GM23338 (cell line): ENCODE measurements around the gene NUCB1. TPM values are rescaled to one million over a fixed set of nuclear protein-coding genes. Genes with fewer than 3 reads are reported as not detected.
A peak's percentile ranks its signal among the peaks of the same experiment; 100 is the strongest.

Source experiments
- ATAC-seq: fragments of 200-7000 bp; cut with Tn5 transposase; 3 replicates; pipeline ENCODE4 v1.9.1; 2020
- DNase-seq: peaks from one replicate; pipeline ENCODE4 v3.0.0-alpha.2; 2015; ENCODE audit warnings: low spot score
- H2AFZ ChIP-seq: fragments of 200-600 bp; sonication (generic); 2 replicates; pipeline ENCODE4 v1.8.0; 2016; ENCODE audit warnings: antibody characterized with exemption, mild to moderate bottlenecking, moderate library complexity
- H3F3A ChIP-seq: fragments of 200-600 bp; sonication (generic); replicated peaks from 2 replicates; pipeline ENCODE4 v1.8.0; 2017; ENCODE audit warnings: antibody characterized with exemption, mixed run types, low read depth
- H3K27ac ChIP-seq: fragments of 200-600 bp; sonication (generic); 2 replicates; pipeline ENCODE4 v1.6.1; 2016; ENCODE audit warnings: low read depth
- H3K27me3 ChIP-seq: fragments of 200-600 bp; sonication (generic); 2 replicates; pipeline ENCODE4 v1.8.0; 2016; ENCODE audit warnings: mild to moderate bottlenecking, mixed run types, moderate library complexity; ENCODE audit not compliant: insufficient read depth
- H3K36me3 ChIP-seq: fragments of 200-600 bp; sonication (generic); 2 replicates; pipeline ENCODE4 v1.8.0; 2016; ENCODE audit warnings: mild to moderate bottlenecking; ENCODE audit not compliant: insufficient read depth
- H3K4me1 ChIP-seq: fragments of 200-600 bp; sonication (generic); 2 replicates; pipeline ENCODE4 v1.8.0; 2016; ENCODE audit warnings: mild to moderate bottlenecking, moderate library complexity; ENCODE audit not compliant: insufficient read depth
- H3K4me2 ChIP-seq: fragments of 200-600 bp; sonication (generic); 2 replicates; pipeline ENCODE4 v1.7.1; 2017; ENCODE audit warnings: mixed run types
- H3K4me3 ChIP-seq: fragments of 200-600 bp; sonication (generic); 2 replicates; pipeline ENCODE4 v1.6.1; 2016; ENCODE audit warnings: mixed run types
- H3K79me2 ChIP-seq: fragments of 200-600 bp; sonication (generic); replicated peaks from 2 replicates; pipeline ENCODE4 v1.8.0; 2017; ENCODE audit warnings: mild to moderate bottlenecking; ENCODE audit not compliant: insufficient read depth
- H3K9me2 ChIP-seq: fragments of 200-600 bp; sonication (generic); 2 replicates; pipeline ENCODE4 v1.8.0; 2017; ENCODE audit not compliant: insufficient read depth
- H4K20me1 ChIP-seq: fragments of 200-600 bp; sonication (generic); replicated peaks from 2 replicates; pipeline ENCODE4 v1.8.0; 2017; ENCODE audit warnings: mild to moderate bottlenecking; ENCODE audit not compliant: insufficient read depth
- H3K27ac Mint-ChIP-seq: 2 replicates; pipeline ENCODE4 v1.8.0; 2020; ENCODE audit warnings: inconsistent platforms, mild to moderate bottlenecking, moderate library complexity, mixed read lengths
- H3K27me3 Mint-ChIP-seq: 3 replicates; pipeline ENCODE4 v1.8.0; 2022; ENCODE audit warnings: low read depth, mild to moderate bottlenecking, moderate library complexity, mixed read lengths, inconsistent platforms; ENCODE audit not compliant: insufficient read depth, poor library complexity
- H3K36me3 Mint-ChIP-seq: 3 replicates; pipeline ENCODE4 v1.8.0; 2021; ENCODE audit warnings: low read depth, mild to moderate bottlenecking, inconsistent platforms, moderate library complexity, mixed read lengths
- H3K4me1 Mint-ChIP-seq: 3 replicates; pipeline ENCODE4 v1.8.0; 2020; ENCODE audit warnings: mild to moderate bottlenecking, inconsistent platforms, mixed read lengths
- H3K4me3 Mint-ChIP-seq: 3 replicates; pipeline ENCODE4 v1.8.0; 2021; ENCODE audit warnings: moderate library complexity, mild to moderate bottlenecking, inconsistent platforms, mixed read lengths
- H3K9me3 Mint-ChIP-seq: 3 replicates; pipeline ENCODE4 v1.8.0; 2020; ENCODE audit warnings: moderate library complexity, mild to moderate bottlenecking, inconsistent platforms, mixed read lengths
- CREB1 ChIP-seq: fragments of 250-450 bp; sonication (Bioruptor Pico); IDR thresholded peaks from 2 replicates; pipeline ENCODE4 v1.5.0; 2020; ENCODE audit warnings: low read depth, mild to moderate bottlenecking, moderate library complexity
- EZH2 ChIP-seq: fragments of 200-600 bp; sonication (generic); IDR thresholded peaks from one replicate; pipeline ENCODE4 v1.8.0; 2017; ENCODE audit warnings: antibody characterized with exemption, mild to moderate bottlenecking, low read depth; ENCODE audit not compliant: unreplicated experiment
- EZH2phosphoT487 ChIP-seq: fragments of 200-600 bp; sonication (generic); IDR thresholded peaks from one replicate; pipeline ENCODE4 v1.8.1; 2018; ENCODE audit warnings: antibody characterized with exemption; ENCODE audit not compliant: unreplicated experiment
- JUNB ChIP-seq: IDR thresholded peaks from one replicate; pipeline ENCODE4 v1.6.1; 2016; ENCODE audit warnings: antibody characterized with exemption; ENCODE audit not compliant: unreplicated experiment
- NANOG ChIP-seq: IDR thresholded peaks from 2 replicates; pipeline ENCODE4 v1.6.1; 2016; ENCODE audit warnings: antibody characterized with exemption, borderline replicate concordance
- POLR2AphosphoS5 ChIP-seq: IDR thresholded peaks from 2 replicates; pipeline ENCODE4 v1.6.1; 2016; ENCODE audit warnings: antibody characterized with exemption, low read depth
- STAT1 ChIP-seq: IDR thresholded peaks from one replicate; pipeline ENCODE4 v1.6.1; 2016; ENCODE audit warnings: antibody characterized with exemption; ENCODE audit not compliant: unreplicated experiment
- ZNF114 ChIP-seq: fragments of 250-450 bp; sonication (Bioruptor Pico); IDR thresholded peaks from 2 replicates; pipeline ENCODE4 v1.5.0; 2020; ENCODE audit warnings: mild to moderate bottlenecking, moderate library complexity
- ZNF331 ChIP-seq: fragments of 250-450 bp; sonication (Bioruptor Pico); IDR thresholded peaks from 2 replicates; pipeline ENCODE4 v1.5.0; 2020; ENCODE audit warnings: low read depth, mild to moderate bottlenecking, moderate library complexity
- polyA plus RNA-seq: library from polyadenylated mRNA; unstranded; fragments of >200 nt; fragmentation: Nextera tagmentation; extraction: Ambion mirVana; gene quantifications from 2 replicates; pipeline ENCODE4 v1.2.1, GENCODE V29; 2016
- total RNA-seq: library from RNA; depleted of rRNA; stranded (reverse); fragments of >200 nt; shearing (Covaris generic); gene quantifications from 2 replicates; pipeline ENCODE4 v1.2.3, GENCODE V29; 2014
- TF ChIP-seq, protein P1 (sequence below), 2 experiments: fragments of 200-600 bp in 1 of 2; sonication (generic) in 1 of 2; conservative IDR thresholded peaks; 2 replicates each; pipeline versions ENCODE4 v1.5.1 to v1.6.1; 2016 to 2017; ENCODE audit warnings: antibody characterized with exemption in 2 of 2, low read depth in 2 of 2, mild to moderate bottlenecking in 2 of 2, moderate library complexity in 1 of 2
- TF ChIP-seq, protein P2 (sequence below): IDR thresholded peaks from 2 replicates; pipeline ENCODE4 v1.6.1; 2016; ENCODE audit warnings: antibody characterized with exemption
- TF ChIP-seq, protein P3 (sequence below): IDR thresholded peaks from one replicate; pipeline ENCODE4 v1.6.1; 2018; ENCODE audit warnings: antibody characterized with exemption; ENCODE audit not compliant: unreplicated experiment

The NUCB1 gene
- total and polyA plus RNA-seq, 2 experiments from 2014 or later, result 57.1 to 163 TPM

DNA sequence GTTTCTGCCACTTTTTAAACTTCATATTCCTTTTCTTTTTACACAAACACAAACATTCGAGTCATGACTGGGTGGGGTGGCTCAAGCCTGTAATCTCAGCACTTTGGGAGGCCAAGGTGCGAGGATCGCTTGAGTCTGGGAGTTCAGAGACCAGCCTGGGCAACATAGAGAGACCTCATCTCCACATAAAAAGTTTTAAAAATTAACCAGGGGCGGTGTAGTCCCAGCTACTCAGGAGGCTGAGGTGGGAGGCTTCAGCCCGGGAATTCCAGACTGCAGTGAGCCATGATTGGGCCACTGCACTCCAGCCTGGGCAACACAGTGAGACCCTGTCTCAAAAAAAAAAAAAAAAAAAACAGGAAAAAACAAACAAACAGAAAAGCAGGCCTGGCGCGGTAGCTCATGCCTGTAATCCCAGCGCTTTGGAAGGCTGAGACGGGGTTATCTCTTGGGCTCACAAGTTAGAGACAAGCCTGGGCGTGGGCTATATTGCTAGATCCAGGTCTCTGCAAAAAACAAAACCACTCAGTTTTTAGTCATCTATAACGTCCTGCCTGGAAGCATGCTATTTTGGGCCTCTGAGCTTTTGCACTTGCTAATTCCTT, 54.0 kb downstream of the NUCB1 start:
- Histone ChIP-seq H3K36me3 (peaks cover 10% of the 10 kb centered on the region), H3F3A (peaks cover 20% of the 10 kb centered on the region), H3K4me2 (peak overlapping the region; percentile 99), H4K20me1 (peaks cover 13% of the 10 kb centered on the region), H3K9me2 (no peaks in the 10 kb centered on the region), H2AFZ (peak overlapping the region; percentile 74), H3K27ac (0 out of 2 replicates have a peak overlapping the region, but pooled peaks have one; percentile 15), H3K4me3 (peak overlapping the region; percentile 88), H3K27me3 (no peaks in the 10 kb centered on the region), H3K4me1 (peaks cover 12% of the 10 kb centered on the region; the same call in 1 of the 2 replicates), H3K79me2 (peaks cover 29% of the 10 kb centered on the region)
- TF ChIP-seq, protein P1, sequence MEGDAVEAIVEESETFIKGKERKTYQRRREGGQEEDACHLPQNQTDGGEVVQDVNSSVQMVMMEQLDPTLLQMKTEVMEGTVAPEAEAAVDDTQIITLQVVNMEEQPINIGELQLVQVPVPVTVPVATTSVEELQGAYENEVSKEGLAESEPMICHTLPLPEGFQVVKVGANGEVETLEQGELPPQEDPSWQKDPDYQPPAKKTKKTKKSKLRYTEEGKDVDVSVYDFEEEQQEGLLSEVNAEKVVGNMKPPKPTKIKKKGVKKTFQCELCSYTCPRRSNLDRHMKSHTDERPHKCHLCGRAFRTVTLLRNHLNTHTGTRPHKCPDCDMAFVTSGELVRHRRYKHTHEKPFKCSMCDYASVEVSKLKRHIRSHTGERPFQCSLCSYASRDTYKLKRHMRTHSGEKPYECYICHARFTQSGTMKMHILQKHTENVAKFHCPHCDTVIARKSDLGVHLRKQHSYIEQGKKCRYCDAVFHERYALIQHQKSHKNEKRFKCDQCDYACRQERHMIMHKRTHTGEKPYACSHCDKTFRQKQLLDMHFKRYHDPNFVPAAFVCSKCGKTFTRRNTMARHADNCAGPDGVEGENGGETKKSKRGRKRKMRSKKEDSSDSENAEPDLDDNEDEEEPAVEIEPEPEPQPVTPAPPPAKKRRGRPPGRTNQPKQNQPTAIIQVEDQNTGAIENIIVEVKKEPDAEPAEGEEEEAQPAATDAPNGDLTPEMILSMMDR (conservative IDR thresholded peaks at IDR 0.05; ENCODE audit: low read depth in 2 of 2), result no peak
- TF ChIP-seq EZH2 (no peak), POLR2AphosphoS5 (no peak)
- ATAC-seq, result no peak; the same call in 2 of the 3 replicates
- DNase-seq, result no peak
- H3K4me1 Mint-ChIP-seq, result peaks cover 16% of the 10 kb centered on the region
- peaks cover 36% of the 10 kb centered on the region for H3K36me3 Mint-ChIP-seq
- peak overlapping the region; percentile 77 for H3K4me3 Mint-ChIP-seq
- H3K27ac Mint-ChIP-seq, result peak overlapping the region; percentile 94
- peaks cover 18% of the 10 kb centered on the region for H3K27me3 Mint-ChIP-seq
- H3K9me3 Mint-ChIP-seq, result no peaks in the 10 kb centered on the region

DNA sequence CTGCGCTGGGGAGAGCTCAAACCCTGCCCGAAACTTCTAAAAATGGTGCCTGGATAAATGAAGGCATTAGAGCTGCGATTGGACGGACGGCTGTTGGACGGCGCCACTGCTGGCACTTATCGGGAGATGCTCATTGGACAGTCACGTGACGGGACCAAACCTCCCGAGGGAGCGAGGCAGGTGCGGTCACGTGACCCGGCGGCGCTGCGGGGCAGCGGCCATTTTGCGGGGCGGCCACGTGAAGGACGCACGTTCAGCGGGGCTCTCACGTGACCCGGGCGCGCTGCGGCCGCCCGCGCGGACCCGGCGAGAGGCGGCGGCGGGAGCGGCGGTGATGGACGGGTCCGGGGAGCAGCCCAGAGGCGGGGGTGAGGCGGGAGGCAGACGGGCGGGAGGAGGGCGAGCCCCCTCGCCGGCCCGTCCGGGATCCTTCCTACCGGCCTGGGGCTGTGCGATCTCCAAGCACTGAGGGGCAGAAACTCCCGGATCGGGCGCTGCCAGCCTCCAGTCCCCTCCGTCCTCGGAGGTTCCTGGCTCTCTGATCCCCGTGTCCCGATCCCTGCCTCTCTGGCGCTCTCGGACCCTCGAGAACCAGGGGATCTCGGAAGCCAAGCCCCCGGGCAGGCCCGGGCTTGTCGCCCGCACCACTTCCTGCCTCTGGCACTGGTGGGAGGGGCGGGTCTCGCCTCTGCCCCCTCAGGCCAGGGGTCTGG, 54.6 kb downstream of the NUCB1 start, which contains the start of gene BAX:
TSS of gene BAX (plus strand) at position 281 of the 713 bp plus-strand sequence. CDS start at position 335, 54 bp downstream.
- Histone ChIP-seq H3K4me3 (peak within 1 kb of the TSS; percentile 88), H3K4me1 (peaks cover 12% of the 10 kb centered on the region; the same call in 1 of the 2 replicates), H3F3A (peaks cover 20% of the 10 kb centered on the region), H3K36me3 (peaks cover 10% of the 10 kb centered on the region), H3K4me2 (peak within 1 kb of the TSS; percentile 99), H3K27ac (peak within 1 kb of the TSS; percentile 92), H3K27me3 (no peaks in the 10 kb centered on the region), H3K9me2 (no peaks in the 10 kb centered on the region), H4K20me1 (peaks cover 13% of the 10 kb centered on the region), H2AFZ (peak within 1 kb of the TSS; percentile 74), H3K79me2 (peaks cover 29% of the 10 kb centered on the region)
- Mint-ChIP-seq H3K9me3 (no peaks in the 10 kb centered on the region), H3K27ac (peak within 1 kb of the TSS; percentile 94), H3K36me3 (peaks cover 42% of the 10 kb centered on the region), H3K4me3 (peak within 1 kb of the TSS; percentile 77), H3K27me3 (peaks cover 18% of the 10 kb centered on the region), H3K4me1 (peaks cover 16% of the 10 kb centered on the region)
- DNase-seq (peak; percentile 98), ATAC-seq (peak; percentile 90)
- TF ChIP-seq STAT1 (no peak), ZNF331 (CRISPR knock-in tag) (no peak), NANOG (no peak), POLR2AphosphoS5 (peak; percentile 87), JUNB (no peak), ZNF114 (no peak), EZH2phosphoT487 (no peak), CREB1 (peak; percentile 73)
- TF ChIP-seq, protein P2, sequence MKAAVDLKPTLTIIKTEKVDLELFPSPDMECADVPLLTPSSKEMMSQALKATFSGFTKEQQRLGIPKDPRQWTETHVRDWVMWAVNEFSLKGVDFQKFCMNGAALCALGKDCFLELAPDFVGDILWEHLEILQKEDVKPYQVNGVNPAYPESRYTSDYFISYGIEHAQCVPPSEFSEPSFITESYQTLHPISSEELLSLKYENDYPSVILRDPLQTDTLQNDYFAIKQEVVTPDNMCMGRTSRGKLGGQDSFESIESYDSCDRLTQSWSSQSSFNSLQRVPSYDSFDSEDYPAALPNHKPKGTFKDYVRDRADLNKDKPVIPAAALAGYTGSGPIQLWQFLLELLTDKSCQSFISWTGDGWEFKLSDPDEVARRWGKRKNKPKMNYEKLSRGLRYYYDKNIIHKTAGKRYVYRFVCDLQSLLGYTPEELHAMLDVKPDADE, result peak; percentile 76; the same call in 1 of the 2 replicates
- TF ChIP-seq, protein P3, sequence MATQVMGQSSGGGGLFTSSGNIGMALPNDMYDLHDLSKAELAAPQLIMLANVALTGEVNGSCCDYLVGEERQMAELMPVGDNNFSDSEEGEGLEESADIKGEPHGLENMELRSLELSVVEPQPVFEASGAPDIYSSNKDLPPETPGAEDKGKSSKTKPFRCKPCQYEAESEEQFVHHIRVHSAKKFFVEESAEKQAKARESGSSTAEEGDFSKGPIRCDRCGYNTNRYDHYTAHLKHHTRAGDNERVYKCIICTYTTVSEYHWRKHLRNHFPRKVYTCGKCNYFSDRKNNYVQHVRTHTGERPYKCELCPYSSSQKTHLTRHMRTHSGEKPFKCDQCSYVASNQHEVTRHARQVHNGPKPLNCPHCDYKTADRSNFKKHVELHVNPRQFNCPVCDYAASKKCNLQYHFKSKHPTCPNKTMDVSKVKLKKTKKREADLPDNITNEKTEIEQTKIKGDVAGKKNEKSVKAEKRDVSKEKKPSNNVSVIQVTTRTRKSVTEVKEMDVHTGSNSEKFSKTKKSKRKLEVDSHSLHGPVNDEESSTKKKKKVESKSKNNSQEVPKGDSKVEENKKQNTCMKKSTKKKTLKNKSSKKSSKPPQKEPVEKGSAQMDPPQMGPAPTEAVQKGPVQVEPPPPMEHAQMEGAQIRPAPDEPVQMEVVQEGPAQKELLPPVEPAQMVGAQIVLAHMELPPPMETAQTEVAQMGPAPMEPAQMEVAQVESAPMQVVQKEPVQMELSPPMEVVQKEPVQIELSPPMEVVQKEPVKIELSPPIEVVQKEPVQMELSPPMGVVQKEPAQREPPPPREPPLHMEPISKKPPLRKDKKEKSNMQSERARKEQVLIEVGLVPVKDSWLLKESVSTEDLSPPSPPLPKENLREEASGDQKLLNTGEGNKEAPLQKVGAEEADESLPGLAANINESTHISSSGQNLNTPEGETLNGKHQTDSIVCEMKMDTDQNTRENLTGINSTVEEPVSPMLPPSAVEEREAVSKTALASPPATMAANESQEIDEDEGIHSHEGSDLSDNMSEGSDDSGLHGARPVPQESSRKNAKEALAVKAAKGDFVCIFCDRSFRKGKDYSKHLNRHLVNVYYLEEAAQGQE, result no peak
- TF ChIP-seq, protein P1 (conservative IDR thresholded peaks at IDR 0.05; ENCODE audit: low read depth in 2 of 2), result no peak
